Activated CD4-positive, alpha-beta memory T cell treated with anti-CD3 and anti-CD28 coated beads, Interleukin-2, amount 10 ng/mL, durations not matched to agents 7 days and 5 days (primary cell): ENCODE measurements around the gene TRANK1. TPM values are rescaled to one million over a fixed set of nuclear protein-coding genes. Genes with fewer than 3 reads are reported as not detected.

Experiments used
- CTCF ChIA-PET: fragments of 350-600 bp; sonication (Branson Sonifier 250); formaldehyde crosslinking; loops from one replicate; lab custom pipeline; 2021; ENCODE audit warnings: antibody characterized with exemption, inconsistent platforms; lab: Charles Lee
- POLR2A ChIA-PET: fragments of 350-600 bp; sonication (Branson Sonifier 250); formaldehyde crosslinking; loops from one replicate; lab custom pipeline; 2021; ENCODE audit warnings: antibody characterized with exemption; lab: Charles Lee
- DNase-seq: peaks from one replicate; pipeline ENCODE4 v3.0.0-alpha.2; 2020
- H3K27ac Mint-ChIP-seq: one replicate; pipeline ENCODE4 v1.8.0; 2021; ENCODE audit warnings: mild to moderate bottlenecking, mixed read lengths
- H3K27me3 Mint-ChIP-seq: one replicate; pipeline ENCODE4 v1.8.0; 2021; ENCODE audit warnings: mixed read lengths
- H3K36me3 Mint-ChIP-seq: one replicate; pipeline ENCODE4 v1.8.0; 2021; ENCODE audit warnings: low read depth, mixed read lengths
- H3K4me1 Mint-ChIP-seq: one replicate; pipeline ENCODE4 v1.8.0; 2021; ENCODE audit warnings: mixed read lengths
- H3K4me3 Mint-ChIP-seq: one replicate; pipeline ENCODE4 v1.8.0; 2021; ENCODE audit warnings: mild to moderate bottlenecking, mixed read lengths
- H3K9me3 Mint-ChIP-seq: one replicate; pipeline ENCODE4 v1.8.0; 2021; ENCODE audit warnings: mixed read lengths
- total RNA-seq, 2 experiments: library from RNA; stranded (reverse); gene quantifications; one replicate each; pipeline ENCODE4 v1.2.3, GENCODE V29; 2021

TRANK1 gene
- total RNA-seq, 2 experiments from 2014 or later, result 78.6 to 85.4 TPM

DNA sequence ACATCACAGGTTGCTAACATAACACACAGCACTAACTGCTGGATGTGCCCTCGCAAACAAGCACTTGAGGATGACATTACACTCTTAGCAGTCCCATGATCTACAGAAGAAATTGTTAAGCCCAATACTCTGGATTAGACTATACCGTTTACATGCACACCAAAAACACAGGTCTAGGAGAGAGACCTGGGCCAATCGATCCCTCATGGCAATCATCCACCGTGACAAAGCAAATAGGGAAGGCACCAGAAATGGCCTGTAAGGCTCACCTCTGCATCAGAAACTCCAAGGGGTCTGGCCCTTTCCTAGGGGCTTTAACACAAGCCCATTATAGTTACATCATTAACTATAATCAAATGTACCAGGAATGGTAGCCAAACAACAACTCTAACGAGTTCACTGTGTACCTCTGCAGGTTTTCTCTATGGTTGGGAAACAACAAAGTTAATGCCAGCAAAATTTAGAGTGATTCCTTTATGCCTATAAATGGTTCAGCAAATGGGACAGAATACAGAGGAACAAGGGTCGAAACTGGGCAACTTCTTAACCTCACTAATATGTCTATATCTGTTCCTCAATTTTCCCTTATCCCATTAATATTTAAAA is 18.5 kb downstream of the TRANK1 start:
- ChIA-PET CTCF (no interaction called here), POLR2A (interaction anchor here (1.4 kb wide), 1 partner anchor 14 kb away, joined by 3 read pairs; no protein-coding TSS in a partner anchor)
- Mint-ChIP-seq H3K4me1 (no peaks in the 10 kb centered on the region), H3K4me3 (no peak overlapping the region), H3K27ac (no peak overlapping the region), H3K9me3 (peaks cover 3% of the 10 kb centered on the region), H3K36me3 (peaks cover 2% of the 10 kb centered on the region), H3K27me3 (peaks cover 2% of the 10 kb centered on the region)
- DNase-seq, result no peak

DNA sequence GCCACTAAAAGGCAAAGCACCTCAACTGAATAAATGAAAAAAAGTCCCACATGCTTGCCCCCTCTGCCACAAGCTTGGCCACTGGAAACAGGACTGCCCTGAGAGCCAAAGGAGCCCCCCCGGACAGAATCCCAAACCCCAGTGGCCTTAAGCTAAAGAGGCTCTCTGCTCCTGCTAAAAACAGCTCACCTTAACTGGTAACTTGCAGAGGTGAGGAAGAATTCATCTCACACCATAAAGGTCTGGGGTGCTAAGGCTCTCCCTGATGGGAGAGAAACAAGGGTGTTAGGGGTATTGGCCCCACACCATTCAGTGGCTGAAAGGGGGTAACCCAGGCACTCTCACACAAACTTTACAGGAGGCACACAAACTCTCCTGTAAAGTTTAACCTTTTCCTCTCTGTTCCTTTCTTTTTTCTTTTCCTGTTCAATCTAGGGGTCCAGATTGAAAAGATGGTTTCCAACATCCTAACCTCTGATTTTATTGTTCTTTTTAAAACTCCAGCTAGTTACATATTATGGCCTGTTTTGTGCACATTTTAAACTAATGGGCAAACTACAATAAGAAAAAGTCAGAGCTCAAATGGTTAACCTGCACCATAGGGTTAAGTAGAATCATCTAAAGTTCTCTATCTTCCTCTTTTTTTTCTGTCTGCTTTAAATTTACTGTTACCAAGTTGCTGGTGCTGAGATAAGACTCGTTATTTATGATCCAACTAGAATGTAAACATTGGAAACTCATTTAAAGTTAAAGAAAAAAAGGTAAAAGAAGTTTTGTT is 19.9 kb downstream of the TRANK1 start:
- ChIA-PET POLR2A (interaction anchor here (1.4 kb wide), 1 partner anchor 12 kb away, joined by 3 read pairs; no protein-coding TSS in a partner anchor), CTCF (no interaction called here)
- no peak overlapping the region for H3K4me3 Mint-ChIP-seq
- H3K27ac Mint-ChIP-seq, result no peak overlapping the region
- H3K9me3 Mint-ChIP-seq, result peaks cover 14% of the 10 kb centered on the region
- DNase-seq, result no peak
- H3K4me1 Mint-ChIP-seq, result no peaks in the 10 kb centered on the region
- H3K27me3 Mint-ChIP-seq, result peaks cover 2% of the 10 kb centered on the region
- H3K36me3 Mint-ChIP-seq, result peaks cover 11% of the 10 kb centered on the region

DNA sequence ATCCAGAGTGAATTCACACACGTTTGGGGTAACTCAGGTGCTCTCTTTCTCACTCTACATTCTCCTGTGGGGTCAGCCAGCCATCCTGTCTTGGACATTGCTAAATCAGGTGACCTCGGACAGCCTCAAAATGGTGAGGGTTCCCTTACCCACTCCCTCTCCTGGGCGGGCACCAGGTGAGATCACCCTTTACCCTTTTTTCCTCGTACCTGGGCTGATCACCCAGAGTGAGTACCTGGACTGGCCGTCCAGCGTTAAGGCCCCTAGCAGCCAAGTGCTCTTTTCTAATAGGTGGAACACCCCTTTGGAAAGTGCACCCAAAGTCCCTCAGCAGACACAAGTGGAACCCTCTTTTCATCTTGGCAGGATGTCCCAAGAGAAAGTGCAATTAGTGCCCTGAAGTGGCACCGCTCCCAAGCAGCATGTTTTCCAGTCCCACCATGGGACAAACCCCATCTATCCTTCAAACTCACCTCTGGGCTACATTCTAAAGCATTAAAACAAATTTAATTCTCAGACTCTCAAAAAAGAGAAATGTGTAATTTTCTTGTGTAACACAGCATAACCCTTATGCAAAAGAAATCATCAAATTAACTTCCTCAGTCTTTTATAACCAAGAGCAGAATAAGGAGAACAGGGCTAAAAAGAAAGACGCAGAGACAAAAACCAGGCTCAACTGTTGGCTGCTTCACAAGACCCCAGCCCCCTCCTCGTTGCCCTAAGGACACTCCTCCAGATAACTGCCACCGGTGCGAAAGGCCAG is 20.7 kb downstream of the TRANK1 start:
- ChIA-PET POLR2A (no interaction called here), CTCF (interaction anchor here (0.7 to 2.2 kb wide), 7 partner anchors 10 to 48 kb away, joined by 3 to 6 read pairs (median 4); no protein-coding TSS in a partner anchor)
- no peak for DNase-seq
- H3K4me3 Mint-ChIP-seq, result no peak overlapping the region
- peaks cover 1% of the 10 kb centered on the region for H3K4me1 Mint-ChIP-seq
- peaks cover 2% of the 10 kb centered on the region for H3K27me3 Mint-ChIP-seq
- H3K9me3 Mint-ChIP-seq, result peaks cover 14% of the 10 kb centered on the region
- peaks cover 11% of the 10 kb centered on the region for H3K36me3 Mint-ChIP-seq
- no peak overlapping the region for H3K27ac Mint-ChIP-seq

DNA sequence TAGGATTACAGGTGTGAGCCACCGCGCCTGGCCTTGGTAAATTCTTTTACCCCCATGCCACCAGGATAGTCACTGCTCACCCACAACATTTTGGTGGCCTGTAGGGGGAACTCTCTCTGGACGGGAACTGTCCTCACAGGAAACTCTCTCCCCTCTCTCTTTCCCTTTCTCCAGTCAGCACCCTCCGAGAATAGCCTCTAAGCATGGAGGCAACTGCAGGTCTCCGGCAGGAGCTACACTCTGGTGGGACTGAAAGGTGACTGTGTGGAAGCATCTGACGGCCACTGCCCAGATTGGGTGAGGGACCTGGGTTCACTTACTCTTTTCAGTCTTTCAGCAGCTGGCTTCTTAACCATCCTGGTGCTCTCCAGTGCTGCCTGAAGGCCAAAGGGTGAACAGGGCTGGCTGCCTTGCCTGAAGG is 21.3 kb downstream of the TRANK1 start:
- H3K27me3 Mint-ChIP-seq, result peaks cover 2% of the 10 kb centered on the region
- H3K9me3 Mint-ChIP-seq, result peaks cover 14% of the 10 kb centered on the region
- H3K4me1 Mint-ChIP-seq, result peaks cover 4% of the 10 kb centered on the region
- CTCF ChIA-PET, result interaction anchor here (0.7 to 2.2 kb wide), 7 partner anchors 9 to 47 kb away, joined by 3 to 6 read pairs (median 4); no protein-coding TSS in a partner anchor
- H3K36me3 Mint-ChIP-seq, result peaks cover 11% of the 10 kb centered on the region
- no peak overlapping the region for H3K27ac Mint-ChIP-seq
- H3K4me3 Mint-ChIP-seq, result no peak overlapping the region
- no peak for DNase-seq
- POLR2A ChIA-PET, result no interaction called here

DNA sequence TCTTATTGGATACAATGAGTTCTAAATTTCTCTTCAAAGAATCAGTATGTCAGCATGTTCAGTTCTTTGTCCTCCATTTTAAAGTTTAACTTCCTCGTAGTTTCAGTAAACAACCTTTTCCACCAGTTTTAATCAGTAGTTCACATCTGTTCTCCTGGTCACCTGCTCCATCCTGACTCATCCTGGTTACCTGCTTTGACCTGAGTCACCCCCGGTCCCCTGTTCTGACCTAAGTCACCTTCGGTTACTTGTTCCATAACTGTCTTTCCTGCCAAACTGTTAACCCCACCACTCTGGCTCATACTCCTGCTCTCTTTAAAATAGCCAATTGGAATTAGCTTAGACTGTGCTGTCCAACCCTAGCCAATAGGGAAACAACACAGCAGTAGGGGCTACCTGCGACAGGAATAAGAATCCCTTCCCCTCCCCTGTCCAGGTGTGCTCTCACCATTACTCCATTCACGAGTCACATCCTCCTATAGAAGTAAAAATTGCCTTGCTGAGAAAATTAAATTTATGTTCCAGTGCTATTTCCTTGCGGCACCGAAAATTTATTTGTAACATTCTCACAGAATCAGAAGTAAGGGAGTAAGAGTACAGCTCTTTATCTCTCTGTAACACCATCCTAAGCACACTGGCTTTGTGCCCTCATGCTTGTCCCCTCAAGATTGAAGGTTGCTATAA is 23.8 kb downstream of the TRANK1 start:
- Mint-ChIP-seq H3K27ac (no peak overlapping the region), H3K4me1 (peaks cover 18% of the 10 kb centered on the region), H3K4me3 (no peak overlapping the region), H3K27me3 (peaks cover 4% of the 10 kb centered on the region), H3K9me3 (peaks cover 14% of the 10 kb centered on the region), H3K36me3 (peaks cover 9% of the 10 kb centered on the region)
- no peak for DNase-seq
- ChIA-PET CTCF (no interaction called here), POLR2A (no interaction called here)

DNA sequence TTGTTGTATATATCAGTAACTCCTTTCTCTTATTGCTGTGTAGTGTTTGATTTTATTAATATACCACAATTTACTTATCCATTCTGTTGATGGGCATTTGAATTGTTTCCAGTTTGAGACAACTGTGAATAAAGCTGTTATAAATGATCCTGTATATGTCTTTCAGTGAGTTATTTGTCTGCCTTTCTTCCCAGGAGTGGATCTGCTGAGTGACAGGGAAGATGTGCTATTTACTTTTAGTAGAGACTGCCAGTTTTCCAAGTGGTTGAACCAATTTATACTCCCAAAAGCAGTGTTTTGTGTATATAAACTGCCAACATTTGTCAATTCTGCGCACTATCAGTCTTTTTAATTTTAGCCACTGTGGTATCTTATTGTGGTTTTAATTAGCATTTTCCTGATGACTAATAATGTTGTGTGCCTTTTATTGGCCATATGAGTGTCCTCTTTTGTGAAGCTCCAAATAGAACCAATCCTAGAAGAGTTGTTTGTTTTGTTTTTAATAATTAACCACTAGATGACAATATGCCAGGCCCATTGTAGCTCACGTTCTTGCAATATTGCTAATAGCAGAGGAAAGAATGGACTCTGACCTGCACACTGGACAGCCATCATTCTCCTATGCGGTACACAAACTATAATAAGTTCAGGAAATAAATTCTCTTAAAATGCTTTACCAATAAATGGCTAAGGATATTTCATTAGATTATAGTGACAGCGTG is 25.3 kb downstream of the TRANK1 start:
- Mint-ChIP-seq H3K27me3 (peaks cover 5% of the 10 kb centered on the region), H3K9me3 (peaks cover 14% of the 10 kb centered on the region), H3K4me3 (no peak overlapping the region), H3K36me3 (peaks cover 9% of the 10 kb centered on the region), H3K27ac (no peak overlapping the region), H3K4me1 (peaks cover 18% of the 10 kb centered on the region)
- POLR2A ChIA-PET, result no interaction called here
- no peak for DNase-seq
- CTCF ChIA-PET, result no interaction called here

DNA sequence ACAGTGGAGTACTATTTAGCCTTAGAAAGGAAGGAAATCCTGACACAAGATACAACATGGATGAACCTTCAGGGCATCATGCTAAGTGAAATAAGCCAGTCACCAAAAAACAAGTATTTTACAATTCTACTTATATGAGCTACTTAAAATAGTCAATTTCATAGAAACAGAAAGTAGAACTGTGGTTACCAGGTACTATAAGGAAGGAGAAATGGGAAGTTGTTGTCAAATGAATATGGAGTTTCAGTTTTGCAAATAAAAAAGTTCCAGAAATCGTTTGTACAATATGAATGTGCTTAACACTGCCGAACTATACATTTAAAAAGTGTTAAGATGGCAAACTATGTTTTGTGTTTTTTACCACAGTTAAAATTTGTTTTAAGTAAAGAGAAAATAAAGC is 26.8 kb downstream of the TRANK1 start:
- peaks cover 9% of the 10 kb centered on the region for H3K36me3 Mint-ChIP-seq
- no peak overlapping the region for H3K27ac Mint-ChIP-seq
- POLR2A ChIA-PET, result interaction anchor here (1.4 to 1.5 kb wide), 2 partner anchors 11 to 74 kb away, joined by 4 to 6 read pairs; no protein-coding TSS in a partner anchor

DNA sequence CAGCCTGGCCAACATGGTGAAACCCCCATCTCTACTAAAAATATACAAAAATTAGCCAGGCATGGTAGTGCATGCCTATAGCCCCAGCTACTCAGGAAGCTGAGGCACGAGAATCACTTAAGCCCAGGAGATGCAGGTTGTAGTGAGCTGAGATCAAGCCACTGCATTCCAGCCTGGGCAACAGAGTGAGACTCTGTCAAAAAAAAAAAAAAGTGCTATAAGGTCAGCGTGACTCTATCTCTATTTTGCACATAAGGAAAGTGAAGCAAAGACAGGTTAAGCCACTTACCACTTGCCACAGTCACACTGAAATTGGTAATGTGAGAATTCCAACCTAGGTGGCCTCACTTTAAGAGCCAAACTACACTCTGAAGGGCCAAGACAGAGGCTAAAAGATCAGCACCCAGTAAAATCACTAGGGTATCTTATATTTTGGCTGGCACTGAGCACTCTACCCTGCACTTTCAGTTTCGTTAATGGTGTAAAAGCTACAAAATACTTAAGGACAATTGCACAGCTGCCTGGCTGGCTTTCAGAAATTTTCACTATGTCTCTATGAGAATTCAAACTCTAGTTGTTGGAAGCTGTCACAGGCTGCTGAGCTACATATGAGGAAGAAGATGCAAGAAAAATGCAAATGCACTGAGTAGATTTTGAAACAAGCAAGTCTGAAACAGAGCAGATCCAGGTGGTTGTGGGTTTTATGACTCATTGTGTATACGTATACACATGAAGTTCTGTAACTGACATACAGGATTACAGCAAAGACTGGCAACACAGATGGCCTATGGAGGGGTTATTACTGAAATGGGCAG is 32.7 kb downstream of the TRANK1 start:
- peak overlapping the region; percentile 90 for H3K27ac Mint-ChIP-seq
- peaks cover 5% of the 10 kb centered on the region for H3K36me3 Mint-ChIP-seq
- CTCF ChIA-PET, result interaction anchor here (0.7 to 1.8 kb wide), 5 partner anchors 11 to 81 kb away, joined by 3 to 7 read pairs (median 5); partner anchors contain the start of genes EPM2AIP1 and MLH1
- H3K27me3 Mint-ChIP-seq, result peaks cover 5% of the 10 kb centered on the region
- H3K9me3 Mint-ChIP-seq, result no peaks in the 10 kb centered on the region
- peak overlapping the region; percentile 74 for H3K4me3 Mint-ChIP-seq
- peak; percentile 39 for DNase-seq
- POLR2A ChIA-PET, result interaction anchor here (0.5 to 3.1 kb wide), 12 partner anchors 10 to 80 kb away, joined by 3 to 27 read pairs (median 4); partner anchors contain the start of genes EPM2AIP1, MLH1 and TRANK1
- peaks cover 41% of the 10 kb centered on the region for H3K4me1 Mint-ChIP-seq

More for the DNA sequence above, 26.8 kb downstream of the TRANK1 start:
- H3K4me3 Mint-ChIP-seq, result no peak overlapping the region
- H3K27me3 Mint-ChIP-seq, result peaks cover 5% of the 10 kb centered on the region
- CTCF ChIA-PET, result interaction anchor here (0.6 to 0.8 kb wide), 2 partner anchors 28 to 41 kb away, joined by 4 read pairs; no protein-coding TSS in a partner anchor
- peaks cover 26% of the 10 kb centered on the region for H3K4me1 Mint-ChIP-seq
- H3K9me3 Mint-ChIP-seq, result peaks cover 13% of the 10 kb centered on the region
- no peak for DNase-seq

DNA sequence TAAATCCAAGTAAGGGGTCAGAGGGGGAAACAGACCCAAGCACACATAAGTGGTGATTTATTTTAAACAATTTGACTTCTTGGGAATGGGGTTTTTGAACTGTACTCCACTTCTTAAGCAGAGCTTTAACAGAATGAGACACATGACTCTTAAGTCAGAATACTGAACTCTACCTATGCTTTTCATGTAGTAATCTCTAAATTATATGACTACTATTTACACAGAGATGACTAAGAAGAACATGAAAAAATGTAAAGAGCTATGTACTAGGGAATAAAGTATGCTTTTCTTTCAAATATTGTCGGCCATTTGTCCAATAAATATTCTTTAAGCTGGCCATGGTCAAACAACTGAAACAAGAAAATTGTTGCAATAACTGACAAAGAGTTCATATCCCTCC is 35.2 kb downstream of the TRANK1 start:
- peaks cover 18% of the 10 kb centered on the region for H3K36me3 Mint-ChIP-seq
- no peak for DNase-seq
- no peaks in the 10 kb centered on the region for H3K27me3 Mint-ChIP-seq
- H3K4me3 Mint-ChIP-seq, result no peak overlapping the region
- H3K4me1 Mint-ChIP-seq, result peaks cover 57% of the 10 kb centered on the region
- H3K9me3 Mint-ChIP-seq, result no peaks in the 10 kb centered on the region
- CTCF ChIA-PET, result interaction anchor here (1.0 to 2.0 kb wide), 3 partner anchors 8 to 49 kb away, joined by 3 to 7 read pairs (median 5); no protein-coding TSS in a partner anchor
- POLR2A ChIA-PET, result interaction anchor here (1.0 to 1.1 kb wide), 2 partner anchors 15 to 33 kb away, joined by 3 to 5 read pairs; no protein-coding TSS in a partner anchor
- no peak overlapping the region for H3K27ac Mint-ChIP-seq

DNA sequence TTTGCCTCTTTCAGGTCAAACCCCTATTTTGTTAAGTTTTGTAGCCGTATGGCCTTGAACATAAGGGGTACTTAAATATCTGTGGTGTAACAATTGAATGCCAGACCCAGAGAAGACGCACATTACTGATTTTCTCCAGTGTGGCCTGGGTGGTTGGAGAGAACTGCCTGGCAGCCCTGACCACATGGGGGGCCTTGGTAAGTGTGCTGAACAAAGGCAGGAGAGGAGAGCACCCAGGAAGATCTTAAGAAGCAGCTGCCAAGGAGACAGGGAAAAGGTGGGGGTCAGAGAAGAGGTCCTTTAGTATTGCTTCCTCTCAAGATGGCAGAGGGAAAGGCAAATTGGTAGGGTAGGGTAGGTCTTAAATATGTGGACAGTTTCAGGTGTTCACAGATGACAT is 35.7 kb downstream of the TRANK1 start:
- H3K36me3 Mint-ChIP-seq, result peaks cover 18% of the 10 kb centered on the region
- H3K27me3 Mint-ChIP-seq, result no peaks in the 10 kb centered on the region
- ChIA-PET CTCF (interaction anchor here (1.0 to 1.1 kb wide), 2 partner anchors 14 to 50 kb away, joined by 3 to 7 read pairs; no protein-coding TSS in a partner anchor), POLR2A (interaction anchor here (1.0 to 4.6 kb wide), 4 partner anchors 14 to 83 kb away, joined by 3 to 41 read pairs (median 5); partner anchors contain the start of genes EPM2AIP1, MLH1 and TRANK1)
- H3K4me3 Mint-ChIP-seq, result peak overlapping the region; percentile 91
- H3K4me1 Mint-ChIP-seq, result peaks cover 57% of the 10 kb centered on the region
- H3K27ac Mint-ChIP-seq, result peak overlapping the region; percentile 90
- H3K9me3 Mint-ChIP-seq, result no peaks in the 10 kb centered on the region
- no peak for DNase-seq
